CD4-positive, alpha-beta T cell treated with Interleukin-15 for 4 hours (primary cell): ENCODE measurements around the gene GFPT2.

Source experiments
- DNase-seq: peaks from one replicate; pipeline ENCODE4 v3.0.0-alpha.2; 2020; ENCODE audit warnings: low spot score

The GFPT2 gene

DNA sequence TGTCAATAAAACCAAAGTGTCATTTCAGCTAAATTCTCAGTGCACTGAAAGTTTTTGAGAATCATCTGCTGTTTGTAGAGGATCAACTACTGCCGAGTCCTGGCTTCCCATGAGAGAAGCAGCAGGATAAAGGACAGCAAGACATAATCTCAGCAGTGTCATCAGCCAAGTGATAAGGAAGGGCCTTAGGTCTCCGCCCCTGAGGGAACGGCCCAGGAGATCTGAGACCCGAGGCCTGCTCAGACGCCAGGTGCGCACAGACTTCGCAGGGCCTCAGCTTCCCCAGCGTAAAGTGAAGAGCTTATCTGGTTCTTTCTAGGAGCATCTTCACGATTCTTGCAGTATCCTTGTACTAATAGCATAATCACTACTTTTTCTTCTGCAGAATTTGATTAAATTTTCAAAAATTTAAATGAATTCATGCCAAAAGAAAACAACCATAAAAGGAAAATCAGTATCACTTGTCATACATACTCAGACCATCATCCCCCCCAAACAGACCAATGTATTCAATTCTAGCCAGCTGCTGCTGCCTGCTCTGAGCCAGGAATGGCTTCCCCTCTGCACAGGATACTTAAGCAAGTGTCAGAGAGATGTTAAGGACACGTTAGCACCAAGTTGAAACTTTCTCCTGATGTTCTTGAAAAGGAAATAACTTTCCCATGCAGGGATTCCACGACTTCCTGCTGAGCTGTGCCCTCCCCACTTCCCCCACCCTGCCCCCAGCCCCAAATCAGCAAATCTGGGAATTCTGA lies 2.2 kb downstream of the GFPT2 start:
- no peak for DNase-seq

DNA sequence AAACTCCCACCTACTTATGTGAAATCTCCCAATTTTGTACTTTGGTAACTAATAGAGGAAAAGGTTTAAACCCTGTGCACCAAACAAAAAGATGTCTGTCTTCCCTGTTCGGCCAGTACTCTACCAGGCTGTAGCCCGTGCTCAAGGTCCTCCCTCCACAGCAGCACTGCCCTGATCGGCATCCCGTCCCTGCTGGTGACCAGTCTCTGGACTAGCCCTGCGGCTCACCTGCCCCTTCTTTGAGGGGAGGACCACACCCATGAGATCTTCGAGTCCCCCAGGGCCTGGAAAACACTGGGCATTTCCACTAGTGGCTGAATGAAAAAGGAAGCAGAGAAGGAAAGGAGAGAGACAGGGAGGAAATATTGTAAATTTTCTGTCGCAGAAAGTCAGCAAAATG lies 2.8 kb downstream of the GFPT2 start:
- DNase-seq = no peak

DNA sequence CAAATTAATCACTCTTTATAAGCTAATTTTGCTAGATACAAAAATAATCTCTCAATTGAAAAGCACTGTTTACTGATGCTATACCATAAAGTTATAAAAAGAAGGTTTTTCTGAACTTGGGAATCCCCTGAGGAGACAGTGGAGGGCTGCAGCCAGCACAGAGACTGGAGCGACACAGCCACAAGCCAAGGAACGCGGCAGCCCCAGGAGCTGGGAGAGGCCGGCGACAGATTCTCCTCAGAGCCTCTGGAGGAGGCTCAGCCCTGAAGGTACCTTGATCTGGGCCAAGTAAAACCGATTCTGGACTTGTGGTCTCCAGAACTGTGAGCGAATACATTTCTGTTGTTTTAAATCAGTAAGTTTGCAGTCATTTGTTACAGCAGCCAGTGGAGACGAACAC lies 3.7 kb downstream of the GFPT2 start:
- DNase-seq = no peak

DNA sequence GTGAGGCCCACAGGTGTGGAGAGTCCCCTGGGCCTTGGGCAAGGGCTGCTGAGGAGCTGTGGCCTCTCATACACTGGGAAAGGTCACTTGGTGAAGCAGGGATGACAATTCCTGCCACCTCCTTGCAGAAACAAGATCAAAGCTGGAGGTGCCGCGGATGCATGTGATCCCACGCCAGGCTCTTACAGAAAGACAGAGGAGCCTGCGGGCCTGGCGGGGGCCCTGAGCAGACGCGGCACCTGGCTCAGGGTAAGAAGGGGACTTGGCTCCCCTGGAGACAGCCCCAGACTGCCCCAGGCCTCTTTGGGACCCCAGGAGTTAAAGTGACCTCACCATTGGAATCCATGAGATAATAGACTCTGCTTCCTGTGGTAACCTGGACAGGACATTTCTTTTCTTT lies 4.8 kb downstream of the GFPT2 start:
- no peak for DNase-seq

DNA sequence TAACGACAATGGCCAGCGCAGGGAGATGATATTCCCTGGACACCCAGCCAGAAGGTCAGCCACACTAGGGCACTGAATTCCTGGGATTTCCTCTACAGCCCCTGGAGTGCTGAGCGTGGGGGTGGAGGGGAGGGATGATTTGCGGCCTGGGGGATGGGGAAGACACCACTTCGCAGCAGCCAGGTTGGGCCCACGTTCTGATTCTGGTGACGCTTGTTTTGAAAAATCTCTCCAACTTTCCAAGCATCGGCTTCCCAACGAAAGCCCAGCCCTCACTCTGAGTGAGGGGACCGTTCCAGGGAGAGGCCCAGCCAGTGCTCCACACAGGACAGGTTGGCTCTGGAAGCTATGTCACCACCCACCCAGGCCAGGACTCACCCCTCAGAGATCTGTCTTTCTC lies 5.4 kb downstream of the GFPT2 start:
- DNase-seq = no peak

DNA sequence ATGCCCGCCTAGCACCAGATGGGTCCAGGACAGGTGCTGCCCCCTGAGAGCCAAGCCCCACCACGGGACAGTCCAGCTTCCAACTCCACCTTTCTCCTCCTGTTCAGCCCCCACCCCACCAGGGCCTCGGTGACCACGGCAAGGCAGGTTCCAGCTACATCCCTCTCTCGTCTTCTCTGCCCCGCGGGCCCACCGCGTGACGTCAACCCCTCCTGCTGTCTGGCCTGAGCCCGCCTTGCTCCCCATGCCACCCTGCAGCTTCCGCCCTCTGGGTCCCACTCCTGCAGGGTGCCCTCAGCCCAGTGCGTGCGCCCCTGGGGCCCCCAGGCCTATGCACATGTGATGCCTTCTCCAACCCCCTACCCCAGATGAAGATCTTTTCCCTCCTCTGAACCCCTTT lies 6.8 kb downstream of the GFPT2 start:
- no peak for DNase-seq

DNA sequence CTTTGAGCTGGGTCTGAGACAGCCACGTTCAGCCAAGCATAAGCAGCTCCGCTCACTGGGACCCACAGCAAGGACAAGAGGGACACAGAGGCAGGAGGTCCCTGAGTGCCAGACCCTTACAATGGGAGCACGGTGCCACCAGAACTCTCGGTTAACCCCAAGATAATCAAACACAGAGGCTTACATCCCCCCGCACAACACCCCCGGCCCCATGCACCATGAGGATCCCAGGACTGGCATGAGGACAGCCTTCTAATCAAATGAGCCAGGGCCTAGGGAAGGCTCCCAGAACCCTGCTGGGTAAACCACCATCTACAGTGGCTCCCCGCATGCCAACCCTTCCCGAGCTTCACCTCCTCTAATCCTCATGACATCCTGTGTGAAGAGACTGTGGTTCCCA lies 7.4 kb downstream of the GFPT2 start:
- DNase-seq = no peak

- no peak for DNase-seq
These were observed 8.0 kb downstream of the GFPT2 start for GRCh38 chr5:180345186-180345585.

DNA sequence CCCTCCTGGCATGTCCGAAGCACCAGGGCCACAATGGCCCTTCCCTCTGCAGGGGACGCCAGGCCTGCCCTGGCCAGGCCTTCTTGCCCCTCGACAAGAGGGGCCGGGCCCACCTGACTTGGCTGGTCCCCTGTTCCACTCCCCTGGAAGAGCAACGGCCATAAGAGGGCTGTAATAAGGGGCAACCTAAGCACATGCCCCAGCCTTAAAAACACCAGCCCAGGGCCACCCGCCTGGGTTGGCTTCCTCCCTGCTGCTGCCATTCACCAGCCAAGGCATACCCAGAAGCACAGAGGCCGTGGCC lies 8.5 kb downstream of the GFPT2 start:
- DNase-seq = no peak

DNA sequence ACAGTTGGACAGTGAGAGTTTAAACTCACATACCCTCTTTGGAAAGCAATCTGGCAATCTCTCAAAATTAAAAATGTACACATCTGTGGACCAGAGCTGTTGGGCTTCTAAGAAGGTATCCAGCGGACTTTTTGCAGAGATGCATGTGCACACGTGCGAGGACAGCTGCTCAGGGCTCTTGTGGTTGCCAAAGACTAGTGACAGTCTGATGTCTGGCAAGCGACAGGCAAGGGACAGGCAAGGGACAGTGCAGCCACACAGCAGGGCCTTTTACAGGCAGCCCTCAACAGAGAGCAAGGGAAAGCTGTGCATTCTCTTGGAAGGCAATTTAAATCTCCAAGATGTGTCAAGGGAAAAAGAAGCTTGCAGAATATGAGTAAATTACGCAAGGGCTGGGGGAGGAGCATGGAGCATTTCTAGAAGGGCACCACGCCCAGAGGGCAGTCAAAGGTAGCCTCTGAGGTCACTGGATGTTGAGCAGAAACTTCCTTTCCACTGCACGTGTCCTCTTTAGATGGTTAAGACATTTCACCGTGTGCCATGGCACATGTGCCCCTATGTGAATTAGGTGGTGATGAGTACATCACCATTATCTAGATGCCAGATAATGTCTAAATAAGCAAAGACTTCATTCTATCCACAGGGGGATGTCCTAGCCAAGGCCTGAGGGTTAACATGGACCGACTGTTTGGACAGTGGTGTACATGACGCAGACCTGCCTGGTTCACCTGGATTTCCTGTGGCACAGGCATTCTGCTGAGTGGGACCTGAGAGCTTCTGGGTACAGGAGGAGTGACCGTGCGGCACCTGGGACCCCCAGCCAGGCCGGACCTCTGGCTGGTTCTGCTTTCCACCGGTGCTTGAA lies 9.1 kb downstream of the GFPT2 start:
- no peak for DNase-seq

DNA sequence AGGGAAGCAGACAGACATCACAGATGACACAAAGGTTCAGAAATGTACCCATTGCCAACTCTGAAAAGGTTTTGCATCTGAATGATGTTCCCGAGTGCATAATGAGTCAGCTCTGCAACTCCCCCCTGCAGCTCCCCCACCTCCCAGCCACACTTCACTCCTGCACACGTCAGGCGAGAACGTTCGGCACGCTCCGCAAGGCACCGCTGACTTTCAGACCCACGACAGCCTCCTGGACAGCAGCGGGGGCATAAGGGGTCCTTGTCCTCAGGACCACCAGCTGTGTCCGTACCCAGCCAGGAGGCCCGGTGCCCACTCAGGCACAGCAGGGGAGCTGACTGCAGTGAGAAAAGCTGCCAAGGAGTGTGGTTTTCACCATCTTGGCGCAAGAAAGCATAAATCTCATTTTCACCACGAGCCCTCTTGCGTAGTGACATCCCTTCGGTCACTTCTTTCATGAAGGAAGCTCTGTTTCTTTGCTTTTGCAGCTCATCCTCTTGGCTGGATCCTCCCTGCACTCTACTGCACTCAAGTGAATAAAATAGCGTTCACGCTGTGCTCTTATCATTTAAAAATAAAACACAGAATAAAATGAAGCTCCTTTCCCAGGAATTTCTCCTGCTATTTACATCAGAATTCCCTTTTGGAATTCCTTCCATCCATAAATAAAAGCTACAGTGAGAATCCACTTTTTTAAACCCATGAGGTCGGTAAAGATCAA lies 9.9 kb downstream of the GFPT2 start:
- DNase-seq = no peak

DNA sequence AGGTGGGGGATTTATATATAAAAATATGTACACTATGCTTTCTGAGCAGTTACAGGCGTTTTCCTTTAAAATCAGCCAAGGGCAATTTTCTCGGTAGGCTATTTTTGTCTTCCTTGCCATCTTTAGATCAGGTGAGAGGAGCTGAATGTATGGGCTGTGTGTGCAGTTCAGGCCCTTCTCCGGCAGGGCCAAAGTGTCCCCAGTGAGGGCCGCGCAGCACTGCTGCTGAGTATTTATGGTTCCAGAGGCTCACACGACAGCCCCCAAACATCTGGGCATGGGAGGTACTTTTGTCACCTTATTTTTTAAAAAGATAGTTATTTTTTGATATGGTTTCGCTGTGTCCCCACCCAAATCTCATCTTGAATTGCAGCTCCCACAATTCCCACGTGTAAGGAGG lies 11.5 kb downstream of the GFPT2 start:
- no peak for DNase-seq

DNA sequence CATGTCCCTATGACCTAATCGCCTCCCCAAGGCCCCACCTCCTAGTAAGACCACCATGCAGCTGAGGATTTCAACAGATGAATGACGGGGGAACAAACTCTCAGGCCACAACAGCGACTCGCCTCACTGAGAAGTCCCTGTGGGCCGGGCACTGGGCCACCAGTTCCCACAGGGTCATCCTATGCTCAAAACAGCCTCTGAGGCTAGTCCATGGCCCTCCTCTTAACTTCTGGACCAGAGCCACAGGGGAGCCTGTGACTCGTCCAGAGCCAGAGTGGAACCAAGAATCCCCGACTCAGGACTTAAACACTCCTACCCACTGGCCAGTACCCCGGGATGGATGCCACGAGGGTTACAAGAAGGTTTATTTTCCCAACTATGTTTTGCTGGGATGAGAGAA lies 12.3 kb downstream of the GFPT2 start:
- no peak for DNase-seq

GRCh38 chr5:180339583-180340183 lies 13.5 kb downstream of the GFPT2 start:
- no peak for DNase-seq

DNA sequence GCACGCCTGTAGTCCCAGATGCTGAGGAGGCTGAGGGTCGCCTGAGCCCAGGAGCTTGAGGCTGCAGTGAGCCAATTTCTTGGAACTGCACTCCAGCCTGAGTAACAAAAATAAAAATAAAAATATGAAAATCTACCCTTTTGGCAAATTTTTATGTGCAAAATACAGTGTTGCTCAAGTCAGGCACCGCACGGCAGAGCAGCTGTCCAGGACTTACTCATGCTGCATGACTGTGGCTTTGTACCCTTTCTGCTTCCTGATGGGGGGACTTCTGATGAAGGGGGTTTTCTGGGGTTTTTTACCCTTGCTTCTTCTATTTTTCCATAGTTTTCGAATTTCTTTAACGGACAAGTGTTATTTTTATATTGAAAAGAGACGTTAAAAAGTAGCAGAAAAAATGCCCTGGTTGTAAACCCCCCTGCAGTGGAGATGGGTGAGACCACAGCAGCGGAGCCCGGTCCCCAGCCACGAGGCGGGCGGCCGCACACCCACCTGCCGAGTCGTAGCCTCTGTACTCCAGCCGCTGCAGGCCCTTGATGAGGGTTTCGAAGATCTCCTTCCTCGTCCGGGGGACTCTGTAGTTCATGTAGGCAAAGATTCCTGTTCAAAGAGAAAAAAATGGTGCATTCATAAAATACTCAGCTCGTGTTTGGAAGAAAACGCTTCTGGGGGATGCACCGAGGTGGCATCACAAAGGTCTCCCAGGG lies 15.0 kb downstream of the GFPT2 start:
- no peak for DNase-seq

DNA sequence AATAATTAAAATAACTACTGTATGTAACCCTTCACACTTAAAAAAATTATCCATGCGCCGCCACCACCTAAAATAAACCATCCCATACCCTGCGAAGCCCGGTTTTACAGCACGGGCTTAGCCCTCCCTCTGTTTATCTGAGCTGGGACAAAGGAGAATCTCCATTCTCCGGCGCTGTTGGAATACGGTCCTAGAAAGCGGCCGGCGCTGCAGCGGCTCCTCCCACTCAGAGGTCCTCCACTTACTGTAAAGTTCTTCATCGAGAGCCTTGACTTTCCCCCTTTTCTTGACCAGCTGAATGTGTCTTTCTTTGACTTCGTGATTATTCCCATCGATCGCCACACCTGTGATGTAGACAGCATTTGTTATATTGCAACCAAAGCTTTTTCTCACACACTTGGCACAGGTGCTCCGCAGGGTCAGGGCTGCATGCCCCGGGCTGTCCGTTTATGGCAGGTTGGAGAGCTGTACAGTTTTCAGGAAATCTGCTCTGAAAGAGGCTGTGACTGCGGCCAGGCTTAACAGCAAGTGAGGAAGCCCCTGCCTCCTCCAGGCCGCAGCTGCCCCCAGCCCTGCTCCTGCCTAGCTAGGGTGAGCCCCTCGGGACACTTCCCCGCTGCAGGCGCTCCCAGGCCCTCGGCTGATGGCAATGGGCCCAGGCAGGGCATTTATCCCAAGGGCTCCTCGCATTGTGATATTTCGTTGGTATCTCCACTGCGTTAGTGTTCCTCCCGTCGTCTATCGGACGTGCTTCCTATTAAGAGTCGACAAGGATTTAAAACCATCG lies 16.7 kb downstream of the GFPT2 start:
- DNase-seq = no peak

DNA sequence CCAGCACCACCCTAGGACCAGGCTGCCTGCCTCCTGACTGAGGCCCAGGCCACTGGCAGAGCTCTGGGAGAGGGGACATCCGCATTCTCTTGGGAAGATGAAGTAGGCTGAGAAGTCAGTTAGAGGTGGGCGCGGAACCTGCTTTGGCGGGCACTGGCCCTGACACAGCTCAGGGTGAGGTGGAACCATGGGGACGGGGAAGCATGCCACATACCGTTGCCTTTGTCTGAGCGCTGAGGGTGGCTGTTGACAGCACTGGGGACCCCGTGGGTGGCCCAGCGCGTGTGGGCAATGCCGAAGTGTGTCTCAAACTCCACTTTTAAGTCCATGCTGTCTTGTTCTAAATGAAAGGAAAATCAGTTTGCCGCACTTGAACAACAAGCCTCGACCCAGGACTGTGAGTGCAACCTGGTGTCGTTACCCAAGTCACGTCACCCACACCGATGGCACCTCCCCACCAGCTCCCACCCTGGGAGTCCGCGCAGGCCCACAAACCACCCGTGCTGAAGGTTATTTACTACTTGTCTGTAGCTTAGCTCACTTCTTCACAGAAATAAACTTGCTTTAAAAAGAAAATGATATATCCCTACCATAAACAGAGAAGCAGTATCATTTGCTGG lies 17.4 kb downstream of the GFPT2 start:
- DNase-seq = no peak

GRCh38 chr5:180334751-180335613 lies 18.2 kb downstream of the GFPT2 start:
- DNase-seq = no peak

DNA sequence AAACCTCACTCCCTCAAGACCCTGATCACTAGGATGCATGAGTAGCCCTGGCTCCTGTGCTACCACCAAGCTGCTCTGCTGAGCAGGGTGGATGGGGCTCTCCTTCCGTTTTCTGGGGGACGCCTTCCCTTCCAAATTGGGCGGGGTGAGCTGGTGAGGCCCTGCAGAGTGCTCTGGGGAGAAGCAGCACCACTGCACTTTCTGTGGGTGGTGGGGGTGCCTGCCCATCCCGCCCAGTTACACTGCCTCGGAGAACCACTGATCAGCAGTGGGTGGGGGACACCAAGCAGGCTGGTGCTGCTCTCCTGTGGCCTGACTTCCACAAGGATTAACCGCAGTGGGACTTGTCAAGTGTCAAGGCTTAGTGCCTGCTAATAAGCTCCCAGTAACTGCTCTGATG lies 19.0 kb downstream of the GFPT2 start:
- no peak for DNase-seq

GRCh38 chr5:180333661-180334060 lies 19.5 kb downstream of the GFPT2 start:
- DNase-seq = no peak
